HG03095 (cell line): ENCODE data around the gene ST6GALNAC4.

Experiments
- ATAC-seq: cut with Tn5 transposase; IDR thresholded peaks from one replicate; pipeline ENCODE4 v1.9.1; 2021; ENCODE audit warnings: moderate library complexity; ENCODE audit not compliant: unreplicated experiment

The ST6GALNAC4 gene

GRCh38 chr9:127931092-127931881, 14.4 kb upstream of the ST6GALNAC4 start:
- ATAC-seq = peak; percentile 25

- peak; percentile 68 for ATAC-seq
Measured at GRCh38 chr9:127930231-127931091, 13.6 kb upstream of the ST6GALNAC4 start, which contains the start of gene PIP5KL1. PIP5KL1 (minus strand) TSS chr9:127930777; CDS start chr9:127930752, 25 bp downstream.

- no peak for ATAC-seq
Measured at GRCh38 chr9:127929625-127929979, 12.8 kb upstream of the ST6GALNAC4 start.

- no peak for ATAC-seq
Measured at GRCh38 chr9:127928676-127929624, 12.1 kb upstream of the ST6GALNAC4 start.

GRCh38 chr9:127927988-127928675, 11.3 kb upstream of the ST6GALNAC4 start:
- no peak for ATAC-seq

DNA sequence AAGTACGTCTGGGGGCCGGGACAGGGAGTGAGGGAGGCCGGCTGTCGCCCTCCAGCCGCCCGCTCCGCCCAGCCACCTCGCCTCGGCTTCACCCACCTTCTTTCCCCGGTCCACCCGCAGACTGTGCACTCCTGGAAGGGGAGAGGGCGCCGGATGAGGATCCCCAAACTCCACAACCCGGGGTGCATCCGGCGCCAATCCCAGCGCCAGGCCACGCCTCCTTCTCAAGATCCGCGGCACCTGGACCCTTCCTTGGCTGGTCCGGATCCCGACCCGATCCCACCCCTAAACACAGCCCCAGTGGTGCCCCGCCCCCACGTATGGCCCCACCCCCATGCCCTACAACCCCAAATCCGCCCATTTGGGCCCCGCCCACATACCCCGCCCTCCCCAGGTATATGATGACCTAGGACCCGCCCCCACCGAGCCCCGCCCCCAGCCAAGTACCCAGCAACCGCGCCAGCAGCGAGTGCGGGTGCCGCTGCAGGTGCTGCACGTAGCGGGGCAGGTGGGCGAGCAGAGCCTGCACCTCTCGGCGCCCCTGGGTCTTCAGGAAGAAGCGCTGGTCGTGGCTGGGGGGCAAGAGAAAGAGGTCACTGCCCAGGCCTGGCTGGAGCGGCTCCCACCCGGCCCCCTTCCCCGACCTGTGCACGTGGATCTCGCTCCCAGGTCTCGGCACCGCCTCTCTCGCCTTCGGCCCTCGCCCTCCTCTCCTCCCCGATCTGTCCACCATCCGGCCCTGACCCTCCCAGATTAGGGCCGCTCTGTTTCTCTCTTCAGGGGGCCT, 10.6 kb upstream of the ST6GALNAC4 start:
- ATAC-seq = no peak

DNA sequence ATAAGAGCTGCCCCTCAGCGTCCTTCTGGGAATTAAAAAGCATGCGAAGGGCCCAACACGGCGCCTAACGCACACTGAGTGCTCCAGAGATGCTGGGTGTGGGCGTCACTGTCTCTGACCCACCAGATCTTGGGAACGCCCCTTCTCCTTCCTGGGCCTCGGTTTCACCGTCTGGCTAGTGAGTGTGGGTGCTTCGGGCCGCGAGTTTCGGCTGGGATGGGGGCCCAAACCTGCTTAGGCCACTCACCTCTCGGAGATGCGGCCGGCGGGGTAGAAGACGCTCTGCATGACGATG, 10.0 kb upstream of the ST6GALNAC4 start:
- ATAC-seq = no peak

DNA sequence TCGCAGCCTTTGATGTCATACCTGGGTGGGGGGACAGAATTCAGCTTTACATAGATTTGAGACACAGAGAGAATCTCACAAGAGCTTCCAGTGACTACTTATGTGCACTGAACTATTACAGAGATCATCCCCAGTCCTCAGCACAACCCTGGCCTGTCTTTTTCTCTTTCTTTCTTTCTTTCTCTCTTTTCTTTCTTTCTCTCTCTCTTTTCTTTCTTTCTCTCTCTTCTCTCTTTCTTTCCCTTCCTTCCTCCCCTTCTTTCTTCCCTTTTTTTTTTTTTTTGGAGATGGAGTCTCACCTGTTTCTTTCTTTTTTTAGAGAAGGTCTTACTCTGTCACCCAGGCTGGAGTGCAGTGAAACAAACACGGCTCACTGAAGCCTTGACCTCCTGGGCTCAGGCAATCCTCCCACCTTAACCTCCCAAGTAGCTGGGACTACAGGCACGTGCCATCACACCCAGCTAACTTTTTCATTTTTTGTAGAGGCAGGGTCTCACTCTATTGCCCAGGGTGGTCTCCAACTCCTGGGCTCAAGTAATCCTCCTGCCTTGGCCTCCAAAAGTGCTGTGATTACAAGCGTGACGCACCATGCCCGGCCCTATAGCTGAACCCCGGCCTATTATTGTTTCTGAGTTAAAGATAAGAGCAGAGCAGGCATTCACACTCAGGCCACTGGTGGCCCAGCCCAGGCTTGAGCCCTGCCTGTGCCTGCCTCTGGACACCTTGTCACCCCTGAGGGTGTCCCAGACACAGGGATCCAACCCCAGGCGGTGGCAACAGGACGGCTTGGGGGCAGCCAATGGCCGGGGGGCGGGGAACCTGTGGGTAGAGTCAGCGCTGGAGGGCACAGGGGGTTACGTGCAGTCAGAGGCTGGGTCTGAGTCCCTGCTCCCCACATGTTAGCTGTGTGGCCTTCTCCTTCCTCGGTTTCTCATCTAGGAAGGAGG, 9.4 kb upstream of the ST6GALNAC4 start:
- no peak for ATAC-seq

GRCh38 chr9:127924736-127925444, 8.0 kb upstream of the ST6GALNAC4 start:
- ATAC-seq = no peak

- ATAC-seq = no peak
Measured at GRCh38 chr9:127923771-127924170, 6.9 kb upstream of the ST6GALNAC4 start.

DNA sequence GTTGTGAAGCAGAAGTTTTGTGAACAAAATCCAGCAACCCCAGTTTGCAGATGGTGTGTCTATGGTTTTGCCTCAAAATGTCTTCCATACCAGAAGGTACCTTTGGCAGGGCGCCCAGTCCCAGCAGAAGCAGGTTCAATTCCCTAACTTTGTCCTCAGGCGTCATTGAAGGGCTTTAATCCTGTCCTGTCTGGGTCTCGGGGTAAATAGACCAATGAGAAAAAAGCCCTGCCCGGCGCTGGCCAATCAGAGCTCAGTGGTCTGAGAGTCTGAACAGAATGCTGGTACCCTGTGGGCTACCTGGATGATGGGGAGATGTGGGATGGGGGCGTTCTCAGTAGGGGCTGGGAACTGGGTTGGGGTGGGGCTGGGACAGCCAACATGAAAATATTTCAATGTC, 6.2 kb upstream of the ST6GALNAC4 start:
- ATAC-seq = no peak

DNA sequence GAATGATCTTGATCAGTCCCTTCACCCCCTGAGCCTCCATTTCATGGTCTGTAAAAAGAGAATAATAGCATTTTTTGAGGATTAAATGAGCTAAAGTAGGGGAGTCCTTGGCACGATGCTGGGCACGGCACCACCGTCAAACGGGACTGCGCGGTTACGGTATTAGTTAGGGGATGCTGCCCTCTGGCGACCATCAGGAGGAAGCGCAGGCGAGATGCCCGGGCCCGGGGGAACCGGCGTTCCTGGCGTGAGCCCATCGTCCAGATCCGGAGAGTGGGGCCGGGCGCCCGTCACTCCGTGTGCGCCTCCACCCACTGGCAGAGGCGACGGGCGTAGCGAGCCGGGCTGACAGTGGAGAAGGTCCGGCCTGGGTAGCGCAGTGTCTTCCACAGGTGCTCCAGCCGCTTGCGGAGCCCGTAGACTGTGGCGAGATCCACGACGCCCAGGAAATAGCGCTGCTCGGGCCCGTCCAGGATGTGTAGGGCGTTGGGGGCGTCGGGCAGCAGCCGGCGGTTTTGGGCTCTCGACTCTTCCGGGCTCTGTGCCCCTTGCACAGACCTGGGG, 4.8 kb upstream of the ST6GALNAC4 start:
- no peak for ATAC-seq

DNA sequence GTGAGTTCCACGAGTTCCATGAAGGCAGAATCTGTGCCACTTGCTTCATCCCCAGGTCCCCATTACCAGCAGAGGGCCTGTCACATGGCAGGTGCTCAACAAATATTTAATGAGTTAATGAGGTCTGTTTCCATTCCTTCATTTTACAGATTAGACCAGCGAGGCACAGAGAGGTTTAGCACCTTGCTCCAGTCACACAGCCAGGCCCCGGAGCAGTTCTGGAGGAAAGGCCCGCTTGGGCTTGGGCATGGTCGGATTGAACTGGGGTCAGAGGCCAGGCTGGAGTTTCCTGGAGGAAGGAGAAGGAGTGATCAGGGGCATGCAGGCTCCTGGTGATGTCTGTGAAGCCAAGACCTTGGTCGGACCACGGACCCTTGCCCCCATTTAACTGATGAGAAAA, 4.0 kb upstream of the ST6GALNAC4 start:
- no peak for ATAC-seq

GRCh38 chr9:127919253-127919815, 2.5 kb upstream of the ST6GALNAC4 start:
- ATAC-seq = no peak

- ATAC-seq = no peak
Measured at GRCh38 chr9:127918183-127919107, 1.6 kb upstream of the ST6GALNAC4 start.

GRCh38 chr9:127917603-127918002, 762 bp upstream of the ST6GALNAC4 start:
- ATAC-seq = no peak
